Measurements from ENCODE around the gene E2F4. TPM values are rescaled to one million over a fixed set of nuclear protein-coding genes. Genes with fewer than 3 reads are reported as not detected.

E2F4 gene
- total and polyA plus RNA-seq, 2 of the 13 experiments (the other 11 are each of a cell fraction or from before 2014, with no cell fraction given) = 84.8 to 91.2 TPM

- TF ChIP-seq HINFP (CRISPR knock-in tag; IDR thresholded peaks at IDR 0.05; ENCODE audit: low read depth) = peak; percentile 94
- TF ChIP-seq ZNF615 (CRISPR knock-in tag; IDR thresholded peaks at IDR 0.05; ENCODE audit: borderline replicate concordance) = no peak
- peak; percentile 81; the same call in 1 of the 2 replicates for TF ChIP-seq ZSCAN29 (CRISPR knock-in tag; conservative IDR thresholded peaks at IDR 0.05)
- TF ChIP-seq NR3C1 (CRISPR knock-in tag; IDR thresholded peaks at IDR 0.05) = no peak
- TF ChIP-seq, protein P1, sequence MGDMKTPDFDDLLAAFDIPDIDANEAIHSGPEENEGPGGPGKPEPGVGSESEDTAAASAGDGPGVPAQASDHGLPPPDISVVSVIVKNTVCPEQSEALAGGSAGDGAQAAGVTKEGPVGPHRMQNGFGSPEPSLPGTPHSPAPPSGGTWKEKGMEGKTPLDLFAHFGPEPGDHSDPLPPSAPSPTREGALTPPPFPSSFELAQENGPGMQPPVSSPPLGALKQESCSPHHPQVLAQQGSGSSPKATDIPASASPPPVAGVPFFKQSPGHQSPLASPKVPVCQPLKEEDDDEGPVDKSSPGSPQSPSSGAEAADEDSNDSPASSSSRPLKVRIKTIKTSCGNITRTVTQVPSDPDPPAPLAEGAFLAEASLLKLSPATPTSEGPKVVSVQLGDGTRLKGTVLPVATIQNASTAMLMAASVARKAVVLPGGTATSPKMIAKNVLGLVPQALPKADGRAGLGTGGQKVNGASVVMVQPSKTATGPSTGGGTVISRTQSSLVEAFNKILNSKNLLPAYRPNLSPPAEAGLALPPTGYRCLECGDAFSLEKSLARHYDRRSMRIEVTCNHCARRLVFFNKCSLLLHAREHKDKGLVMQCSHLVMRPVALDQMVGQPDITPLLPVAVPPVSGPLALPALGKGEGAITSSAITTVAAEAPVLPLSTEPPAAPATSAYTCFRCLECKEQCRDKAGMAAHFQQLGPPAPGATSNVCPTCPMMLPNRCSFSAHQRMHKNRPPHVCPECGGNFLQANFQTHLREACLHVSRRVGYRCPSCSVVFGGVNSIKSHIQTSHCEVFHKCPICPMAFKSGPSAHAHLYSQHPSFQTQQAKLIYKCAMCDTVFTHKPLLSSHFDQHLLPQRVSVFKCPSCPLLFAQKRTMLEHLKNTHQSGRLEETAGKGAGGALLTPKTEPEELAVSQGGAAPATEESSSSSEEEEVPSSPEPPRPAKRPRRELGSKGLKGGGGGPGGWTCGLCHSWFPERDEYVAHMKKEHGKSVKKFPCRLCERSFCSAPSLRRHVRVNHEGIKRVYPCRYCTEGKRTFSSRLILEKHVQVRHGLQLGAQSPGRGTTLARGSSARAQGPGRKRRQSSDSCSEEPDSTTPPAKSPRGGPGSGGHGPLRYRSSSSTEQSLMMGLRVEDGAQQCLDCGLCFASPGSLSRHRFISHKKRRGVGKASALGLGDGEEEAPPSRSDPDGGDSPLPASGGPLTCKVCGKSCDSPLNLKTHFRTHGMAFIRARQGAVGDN (CRISPR knock-in tag; IDR thresholded peaks at IDR 0.05) = peak; percentile 100
- no peak for TF ChIP-seq JUNB (CRISPR knock-in tag; IDR thresholded peaks at IDR 0.05; ENCODE audit: borderline replicate concordance)
- TF ChIP-seq NCOA2 (CRISPR knock-in tag; IDR thresholded peaks at IDR 0.05) = no peak
- peak; percentile 89; the same call in 1 of the 2 replicates for TF ChIP-seq ZNF432 (CRISPR knock-in tag; IDR thresholded peaks at IDR 0.05; ENCODE audit: borderline replicate concordance)
- TF ChIP-seq, protein P2, sequence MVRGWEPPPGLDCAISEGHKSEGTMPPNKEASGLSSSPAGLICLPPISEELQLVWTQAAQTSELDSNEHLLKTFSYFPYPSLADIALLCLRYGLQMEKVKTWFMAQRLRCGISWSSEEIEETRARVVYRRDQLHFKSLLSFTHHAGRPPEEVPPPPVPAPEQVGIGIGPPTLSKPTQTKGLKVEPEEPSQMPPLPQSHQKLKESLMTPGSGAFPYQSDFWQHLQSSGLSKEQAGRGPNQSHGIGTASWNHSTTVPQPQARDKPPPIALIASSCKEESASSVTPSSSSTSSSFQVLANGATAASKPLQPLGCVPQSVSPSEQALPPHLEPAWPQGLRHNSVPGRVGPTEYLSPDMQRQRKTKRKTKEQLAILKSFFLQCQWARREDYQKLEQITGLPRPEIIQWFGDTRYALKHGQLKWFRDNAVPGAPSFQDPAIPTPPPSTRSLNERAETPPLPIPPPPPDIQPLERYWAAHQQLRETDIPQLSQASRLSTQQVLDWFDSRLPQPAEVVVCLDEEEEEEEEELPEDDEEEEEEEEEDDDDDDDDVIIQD (CRISPR knock-in tag; IDR thresholded peaks at IDR 0.05; ENCODE audit: low read depth) = no peak
- TF ChIP-seq ZBTB40 (IDR thresholded peaks at IDR 0.05) = no peak
- peak; percentile 89 for TF ChIP-seq ZBTB40 (CRISPR knock-in tag; IDR thresholded peaks at IDR 0.05)
Measured at GRCh38 chr16:67173808-67174705, 17.9 kb upstream of the E2F4 start (continued).
